Bronchial epithelial cell (primary cell): Measurements from ENCODE around the gene NKX2-3. TPM values are rescaled to one million over a fixed set of nuclear protein-coding genes. Genes with fewer than 3 reads are reported as not detected.

ENCODE experiments used
- DNase-seq: peaks from one replicate; pipeline ENCODE4 v3.0.0-alpha.2; 2010; ENCODE audit warnings: low read depth
- FAIRE-seq: peaks from 2 replicates; lab custom pipeline; 2011; peaks lifted over from hg19 to GRCh38; lab: Jason Lieb, UNC
- H3K27me3 ChIP-seq: 2 replicates; pipeline ENCODE4 v1.5.1; 2011; ENCODE audit warnings: low read length; ENCODE audit not compliant: control insufficient read depth, insufficient read depth
- H3K36me3 ChIP-seq: 2 replicates; pipeline ENCODE4 v1.5.1; 2011; ENCODE audit warnings: low read length; ENCODE audit not compliant: control insufficient read depth, insufficient read depth
- H3K4me3 ChIP-seq: 2 replicates; pipeline ENCODE4 v1.5.1; 2011; ENCODE audit warnings: mild to moderate bottlenecking, low read depth, low read length, control low read depth
- total RNA-seq: library from RNA; depleted of rRNA; stranded (reverse); fragments of >200 nt; gene quantifications from 2 replicates; pipeline ENCODE4 v1.2.1, GENCODE V29; 2014
- TF ChIP-seq, protein P1 (sequence below): IDR thresholded peaks from 2 replicates; pipeline ENCODE4 v1.5.1; 2011; ENCODE audit warnings: mild to moderate bottlenecking, moderate library complexity, low read length, control low read depth, inconsistent platforms; ENCODE audit not compliant: insufficient read depth, severe bottlenecking

NKX2-3 gene
- total RNA-seq, 1 donor from 2014 or later: not detected

DNA sequence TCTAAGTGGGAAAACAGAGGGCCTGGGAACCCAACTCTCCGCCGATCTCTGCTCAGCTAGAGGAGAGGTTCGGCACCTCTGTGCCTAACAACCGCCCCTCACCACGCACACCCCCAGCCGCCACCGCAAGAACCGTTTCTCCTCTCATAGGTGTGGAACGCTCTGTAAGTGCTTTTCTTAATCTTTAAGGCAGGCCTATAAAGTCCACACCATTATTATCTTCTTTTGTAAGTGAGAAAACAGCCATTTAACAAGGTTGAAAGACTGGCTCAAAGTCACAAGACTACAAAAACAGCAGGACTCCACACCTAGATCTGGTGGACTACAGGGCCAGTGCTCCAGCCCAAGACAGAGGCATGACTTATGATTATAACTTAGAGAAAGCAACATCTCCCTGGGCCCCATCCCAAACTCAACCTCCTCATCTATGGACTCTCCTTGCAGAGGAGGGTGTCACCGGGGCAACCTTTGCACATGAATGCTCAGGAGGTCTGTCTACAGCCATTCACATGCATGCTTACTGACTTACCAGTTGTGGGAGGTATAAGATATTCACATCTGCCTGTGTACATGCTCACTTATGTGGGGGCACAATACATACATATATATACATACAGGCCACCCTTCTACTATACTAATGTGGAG lies 7.9 kb upstream of the NKX2-3 start:
- FAIRE-seq: no peak

DNA sequence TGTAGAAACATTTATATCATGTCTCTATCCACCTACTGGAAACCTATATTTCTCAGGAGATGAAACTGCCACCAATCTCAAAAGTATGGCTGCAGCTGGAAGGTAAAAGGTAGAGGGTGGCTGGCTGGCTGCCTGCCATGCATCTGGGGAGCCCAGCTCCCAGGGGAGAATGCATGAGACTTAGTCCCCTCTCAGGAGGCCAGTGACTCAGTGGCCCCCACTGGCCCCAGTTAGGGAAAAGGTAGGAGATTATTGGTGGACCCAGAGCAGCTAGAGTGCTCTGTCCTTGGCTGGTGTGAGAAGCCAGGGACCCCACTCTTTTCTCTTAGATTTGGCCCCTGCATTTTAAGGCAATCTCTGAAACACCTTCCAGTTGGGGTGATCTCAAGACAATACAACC lies 6.8 kb upstream of the NKX2-3 start:
- H3K4me3 ChIP-seq: no peak overlapping the region
- H3K36me3 ChIP-seq: no peaks in the 10 kb centered on the region
- H3K27me3 ChIP-seq: peaks cover 73% of the 10 kb centered on the region
- FAIRE-seq (no peak), DNase-seq (no peak)
- TF ChIP-seq, protein P1, sequence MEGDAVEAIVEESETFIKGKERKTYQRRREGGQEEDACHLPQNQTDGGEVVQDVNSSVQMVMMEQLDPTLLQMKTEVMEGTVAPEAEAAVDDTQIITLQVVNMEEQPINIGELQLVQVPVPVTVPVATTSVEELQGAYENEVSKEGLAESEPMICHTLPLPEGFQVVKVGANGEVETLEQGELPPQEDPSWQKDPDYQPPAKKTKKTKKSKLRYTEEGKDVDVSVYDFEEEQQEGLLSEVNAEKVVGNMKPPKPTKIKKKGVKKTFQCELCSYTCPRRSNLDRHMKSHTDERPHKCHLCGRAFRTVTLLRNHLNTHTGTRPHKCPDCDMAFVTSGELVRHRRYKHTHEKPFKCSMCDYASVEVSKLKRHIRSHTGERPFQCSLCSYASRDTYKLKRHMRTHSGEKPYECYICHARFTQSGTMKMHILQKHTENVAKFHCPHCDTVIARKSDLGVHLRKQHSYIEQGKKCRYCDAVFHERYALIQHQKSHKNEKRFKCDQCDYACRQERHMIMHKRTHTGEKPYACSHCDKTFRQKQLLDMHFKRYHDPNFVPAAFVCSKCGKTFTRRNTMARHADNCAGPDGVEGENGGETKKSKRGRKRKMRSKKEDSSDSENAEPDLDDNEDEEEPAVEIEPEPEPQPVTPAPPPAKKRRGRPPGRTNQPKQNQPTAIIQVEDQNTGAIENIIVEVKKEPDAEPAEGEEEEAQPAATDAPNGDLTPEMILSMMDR: no peak

More for the DNA sequence above, 7.9 kb upstream of the NKX2-3 start:
- no peak overlapping the region for H3K4me3 ChIP-seq
- TF ChIP-seq, protein P1: no peak
- H3K27me3 ChIP-seq: peaks cover 71% of the 10 kb centered on the region
- no peak for DNase-seq
- no peaks in the 10 kb centered on the region for H3K36me3 ChIP-seq

DNA sequence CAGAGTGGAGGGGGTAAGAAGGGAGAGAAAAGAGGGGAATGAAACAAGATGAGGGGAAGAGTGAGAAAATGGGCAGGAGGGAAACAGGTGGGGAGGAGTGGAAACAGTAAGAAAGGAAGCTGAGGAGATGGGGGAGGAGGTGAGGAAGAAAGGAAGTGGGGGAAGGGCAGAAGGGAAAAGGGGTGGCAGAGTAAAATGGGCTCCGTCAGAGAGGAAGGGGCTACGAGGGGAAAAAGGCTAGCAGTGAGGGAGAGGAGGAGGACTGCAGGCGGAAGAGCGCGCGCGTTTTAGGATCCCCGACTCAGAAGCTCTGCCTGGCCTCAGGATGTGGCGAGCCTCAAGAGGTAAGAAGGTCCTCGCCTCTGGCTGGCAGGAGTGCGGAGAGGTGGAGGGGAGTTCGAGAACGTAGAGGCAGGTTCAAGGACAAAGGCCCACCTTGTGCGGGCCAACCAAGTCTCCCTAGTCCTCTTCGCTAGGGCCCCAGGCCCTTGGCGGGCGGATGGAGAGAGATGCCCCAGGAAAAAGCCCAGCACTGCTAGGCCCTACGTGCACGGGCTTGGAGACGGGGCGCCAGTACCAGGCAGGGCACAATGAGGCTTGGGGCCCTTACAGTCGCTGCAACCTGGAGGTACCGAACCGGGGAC lies 5.8 kb upstream of the NKX2-3 start:
- TF ChIP-seq, protein P1: no peak
- Histone ChIP-seq H3K4me3 (no peak overlapping the region), H3K27me3 (peaks cover 74% of the 10 kb centered on the region), H3K36me3 (no peaks in the 10 kb centered on the region)
- no peak for FAIRE-seq
- DNase-seq: no peak

DNA sequence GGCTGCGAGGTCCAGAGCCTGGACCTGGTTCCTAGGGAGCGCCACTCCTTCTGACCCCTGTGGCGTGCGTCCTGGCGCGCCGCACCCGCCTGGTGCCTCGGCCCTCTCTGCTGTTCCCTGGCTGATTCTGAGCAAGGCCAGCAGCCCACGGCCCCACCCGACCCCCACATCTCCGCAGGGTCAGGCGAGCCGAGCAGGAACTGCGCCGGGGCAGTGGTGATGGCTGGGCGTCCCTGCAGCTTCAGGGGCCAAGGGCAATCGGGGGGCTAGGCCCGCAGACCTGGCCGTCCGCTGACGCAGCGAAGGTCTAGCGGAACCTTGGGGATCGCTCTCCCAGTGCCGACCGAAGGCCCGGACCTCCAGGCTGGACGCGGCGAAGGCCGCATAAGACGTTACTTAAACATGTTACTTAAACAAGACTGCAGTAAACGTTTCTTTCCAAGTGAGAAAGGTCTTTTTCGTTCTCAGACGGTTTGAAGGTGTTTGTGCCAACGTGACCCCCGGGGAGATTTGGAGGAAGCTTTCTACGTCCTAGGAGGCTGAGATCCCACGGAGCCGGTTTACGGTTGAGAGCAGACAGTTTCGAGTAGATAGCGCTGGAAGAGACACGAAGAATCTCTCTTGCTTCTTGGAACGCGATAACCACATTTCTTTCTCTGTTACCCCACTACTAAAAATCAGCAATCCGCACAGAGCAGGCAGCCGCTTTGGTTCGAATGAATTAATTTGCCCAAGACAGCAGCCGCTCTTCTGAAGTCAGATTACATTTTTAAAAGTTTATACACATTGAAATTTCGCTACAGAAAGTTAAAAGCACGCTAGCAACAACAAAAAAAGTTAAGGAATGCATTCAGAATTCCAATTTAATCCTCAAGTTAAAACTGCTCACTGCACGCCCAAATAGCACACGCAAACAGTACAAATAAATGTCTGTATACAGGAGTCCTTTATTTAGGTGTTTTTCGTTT lies 4.9 kb upstream of the NKX2-3 start:
- TF ChIP-seq, protein P1: no peak
- H3K4me3 ChIP-seq: no peak overlapping the region
- no peak for FAIRE-seq
- peaks cover 75% of the 10 kb centered on the region for H3K27me3 ChIP-seq
- H3K36me3 ChIP-seq: no peaks in the 10 kb centered on the region
- DNase-seq: peak; percentile 7

DNA sequence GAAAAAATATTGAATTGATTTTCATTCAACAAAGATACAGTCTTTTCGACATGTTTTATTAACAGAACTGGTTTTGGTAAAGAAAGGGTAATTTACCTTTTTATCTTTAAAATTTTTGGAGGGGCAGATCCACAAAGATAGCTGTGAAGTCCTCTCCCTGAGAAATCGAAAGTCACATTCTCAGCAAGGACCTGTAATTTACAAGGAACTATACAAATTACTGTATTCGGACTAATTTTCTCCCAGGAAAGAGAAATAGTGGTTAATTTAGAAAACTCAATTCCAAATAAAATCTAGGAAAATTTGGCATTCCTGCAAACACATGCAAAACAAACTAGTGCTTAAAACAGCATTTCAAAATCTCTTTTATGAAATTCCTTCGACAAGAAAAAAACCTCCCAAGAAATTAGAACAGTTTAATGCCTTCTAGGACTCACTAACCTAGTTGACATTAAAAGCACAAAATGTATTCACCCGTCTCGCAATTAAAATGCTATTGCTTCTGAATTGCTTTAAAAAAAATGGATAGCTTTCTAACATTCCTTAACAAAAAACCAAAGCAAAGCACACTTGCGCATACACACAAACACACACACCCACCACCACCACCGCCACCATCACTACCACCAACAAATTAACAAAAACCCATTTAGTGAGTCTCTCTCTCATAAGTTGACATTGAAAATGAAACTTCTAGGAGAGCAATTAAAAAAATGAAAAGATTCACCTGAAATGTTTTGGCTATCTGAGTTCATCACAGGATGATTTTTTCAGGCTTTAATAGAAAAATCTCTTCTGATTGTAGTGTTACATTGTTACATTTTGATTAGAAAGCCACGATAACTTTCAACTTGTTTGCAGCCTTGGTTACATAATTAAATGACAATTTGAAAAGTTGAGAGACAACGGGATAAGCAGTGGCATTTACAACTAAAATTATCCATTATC lies 4.0 kb upstream of the NKX2-3 start:
- Histone ChIP-seq H3K27me3 (peaks cover 75% of the 10 kb centered on the region), H3K36me3 (no peaks in the 10 kb centered on the region), H3K4me3 (no peak overlapping the region)
- DNase-seq: peak; percentile 5
- no peak for FAIRE-seq
- TF ChIP-seq, protein P1: no peak
